BE2C (cell line): ENCODE data around the gene TET3.

ENCODE experiments used
- DNase-seq: peaks from one replicate; pipeline ENCODE4 v3.0.0-alpha.2; 2020
- H3K27me3 ChIP-seq: fragments of 250-450 bp; sonication (Bioruptor Pico); 2 replicates; pipeline ENCODE4 v1.5.1; 2020; ENCODE audit warnings: mild to moderate bottlenecking
- H3K36me3 ChIP-seq: fragments of 250-450 bp; sonication (Bioruptor Pico); 2 replicates; pipeline ENCODE4 v1.5.1; 2020; ENCODE audit warnings: mild to moderate bottlenecking
- H3K4me1 ChIP-seq: fragments of 250-450 bp; sonication (Bioruptor Pico); 2 replicates; pipeline ENCODE4 v1.5.1; 2020
- H3K4me3 ChIP-seq: 2 replicates; pipeline ENCODE4 v1.5.1; 2011; ENCODE audit warnings: low read depth, low read length
- H3K9me3 ChIP-seq: fragments of 250-450 bp; sonication (Bioruptor Pico); 2 replicates; pipeline ENCODE4 v1.5.1; 2020
- TF ChIP-seq, protein P1 (sequence below): IDR thresholded peaks from 2 replicates; pipeline ENCODE4 v1.5.1; 2012; ENCODE audit warnings: mild to moderate bottlenecking, low read depth, low read length

Gene TET3

DNA sequence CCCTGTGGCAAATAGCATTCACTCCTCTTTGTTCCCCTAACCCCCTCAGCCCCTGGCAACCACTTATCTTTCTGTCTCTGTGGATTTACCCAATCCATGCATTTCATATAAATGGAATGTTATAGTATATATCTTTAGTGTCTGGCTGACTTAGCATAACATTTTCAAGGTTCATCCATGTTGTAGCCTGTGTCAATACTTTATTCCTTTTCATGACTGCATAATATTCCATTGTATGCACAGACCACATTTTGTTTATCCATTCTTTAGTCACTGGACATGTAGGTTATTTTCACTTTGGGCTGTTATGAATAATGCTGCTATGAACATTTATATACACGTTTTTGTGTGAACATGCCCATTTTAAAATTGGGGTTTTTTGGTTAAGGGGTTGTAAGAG, 42.8 kb downstream of the TET3 start:
- no peak overlapping the region for H3K4me3 ChIP-seq
- H3K27me3 ChIP-seq = no peaks in the 10 kb centered on the region
- DNase-seq = no peak
- H3K36me3 ChIP-seq = no peaks in the 10 kb centered on the region
- TF ChIP-seq, protein P1, sequence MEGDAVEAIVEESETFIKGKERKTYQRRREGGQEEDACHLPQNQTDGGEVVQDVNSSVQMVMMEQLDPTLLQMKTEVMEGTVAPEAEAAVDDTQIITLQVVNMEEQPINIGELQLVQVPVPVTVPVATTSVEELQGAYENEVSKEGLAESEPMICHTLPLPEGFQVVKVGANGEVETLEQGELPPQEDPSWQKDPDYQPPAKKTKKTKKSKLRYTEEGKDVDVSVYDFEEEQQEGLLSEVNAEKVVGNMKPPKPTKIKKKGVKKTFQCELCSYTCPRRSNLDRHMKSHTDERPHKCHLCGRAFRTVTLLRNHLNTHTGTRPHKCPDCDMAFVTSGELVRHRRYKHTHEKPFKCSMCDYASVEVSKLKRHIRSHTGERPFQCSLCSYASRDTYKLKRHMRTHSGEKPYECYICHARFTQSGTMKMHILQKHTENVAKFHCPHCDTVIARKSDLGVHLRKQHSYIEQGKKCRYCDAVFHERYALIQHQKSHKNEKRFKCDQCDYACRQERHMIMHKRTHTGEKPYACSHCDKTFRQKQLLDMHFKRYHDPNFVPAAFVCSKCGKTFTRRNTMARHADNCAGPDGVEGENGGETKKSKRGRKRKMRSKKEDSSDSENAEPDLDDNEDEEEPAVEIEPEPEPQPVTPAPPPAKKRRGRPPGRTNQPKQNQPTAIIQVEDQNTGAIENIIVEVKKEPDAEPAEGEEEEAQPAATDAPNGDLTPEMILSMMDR = no peak
- peaks cover 5% of the 10 kb centered on the region for H3K4me1 ChIP-seq
- H3K9me3 ChIP-seq = no peaks in the 10 kb centered on the region

DNA sequence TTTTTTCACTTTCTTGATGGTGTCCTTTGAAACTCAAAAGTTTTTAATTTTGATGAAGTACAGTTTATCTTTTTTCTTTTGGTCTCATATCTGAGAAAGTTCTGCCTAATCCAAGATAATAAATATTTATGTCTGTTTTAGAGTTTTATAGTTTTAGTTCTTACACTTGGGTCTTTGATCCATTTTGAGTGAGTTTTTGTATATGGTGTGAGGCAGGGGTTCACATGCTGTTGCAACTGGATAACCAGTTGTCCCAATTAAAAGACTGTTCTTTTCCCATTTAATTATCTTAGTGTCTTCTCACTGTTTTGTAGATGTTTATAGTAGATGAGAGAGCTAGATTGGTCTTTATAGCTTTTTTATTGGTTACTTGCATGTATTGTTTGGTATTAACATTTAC, 43.6 kb downstream of the TET3 start:
- H3K4me1 ChIP-seq = peaks cover 5% of the 10 kb centered on the region
- H3K4me3 ChIP-seq = no peak overlapping the region

DNA sequence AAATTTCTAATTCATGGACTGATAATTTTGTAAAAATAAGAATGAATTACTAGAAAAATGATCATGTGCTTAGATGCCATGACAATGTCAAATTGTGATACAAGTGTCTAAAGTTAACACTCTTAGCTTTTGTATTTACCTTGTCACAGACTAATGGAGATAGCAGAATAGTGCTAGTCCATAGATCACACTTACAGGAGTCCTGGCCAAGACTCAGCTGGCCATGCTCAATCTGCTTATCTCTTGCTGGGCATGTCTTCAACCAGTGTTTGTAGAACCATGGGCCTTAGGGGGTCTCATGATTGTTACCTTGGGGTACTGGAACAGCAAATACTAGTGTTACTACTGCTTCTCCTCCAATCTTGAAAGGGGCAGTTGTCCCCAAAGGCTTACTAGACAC, 44.0 kb downstream of the TET3 start:
- no peaks in the 10 kb centered on the region for H3K27me3 ChIP-seq
- no peaks in the 10 kb centered on the region for H3K36me3 ChIP-seq
- no peak for DNase-seq
- peaks cover 5% of the 10 kb centered on the region for H3K4me1 ChIP-seq
- no peaks in the 10 kb centered on the region for H3K9me3 ChIP-seq
- TF ChIP-seq, protein P1 = no peak
- H3K4me3 ChIP-seq = no peak overlapping the region

More for the DNA sequence above, 43.6 kb downstream of the TET3 start:
- TF ChIP-seq, protein P1 = no peak
- Histone ChIP-seq H3K9me3 (no peaks in the 10 kb centered on the region), H3K27me3 (no peaks in the 10 kb centered on the region), H3K36me3 (no peaks in the 10 kb centered on the region)
- no peak for DNase-seq

DNA sequence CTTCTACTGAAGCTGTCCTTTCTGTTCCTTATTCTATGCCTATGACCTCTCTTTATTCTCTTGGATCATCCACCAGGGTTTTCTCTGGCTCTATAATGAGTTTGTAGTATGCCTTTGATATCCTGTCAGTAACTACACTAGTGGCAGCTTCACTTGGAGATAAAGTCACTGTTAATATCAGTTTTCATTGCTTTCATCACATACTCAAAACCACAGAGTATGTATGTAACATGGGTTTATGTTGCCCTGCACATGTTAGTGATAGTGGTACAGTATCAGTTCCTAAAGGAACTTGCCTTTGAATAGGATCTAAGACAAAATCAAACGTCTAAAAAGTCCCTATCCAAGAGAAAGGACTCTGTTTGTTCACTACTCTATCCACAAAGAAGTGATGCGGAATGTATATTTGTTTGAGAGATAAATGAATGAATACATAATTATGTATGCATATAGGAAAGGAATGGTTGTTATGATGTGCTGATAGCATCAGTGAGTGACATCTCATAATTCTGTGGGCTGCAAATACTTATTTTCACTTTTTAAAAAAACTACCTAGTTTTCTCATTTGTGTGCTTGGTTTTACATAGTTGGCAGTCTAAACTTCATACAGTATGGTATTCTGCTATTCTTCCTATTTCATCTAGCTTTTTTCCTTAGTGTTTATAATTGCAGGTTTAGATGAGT, 45.1 kb downstream of the TET3 start:
- Histone ChIP-seq H3K4me3 (no peak overlapping the region), H3K4me1 (peaks cover 5% of the 10 kb centered on the region), H3K36me3 (no peaks in the 10 kb centered on the region), H3K9me3 (no peaks in the 10 kb centered on the region), H3K27me3 (no peaks in the 10 kb centered on the region)
- TF ChIP-seq, protein P1 = no peak
- DNase-seq = no peak

DNA sequence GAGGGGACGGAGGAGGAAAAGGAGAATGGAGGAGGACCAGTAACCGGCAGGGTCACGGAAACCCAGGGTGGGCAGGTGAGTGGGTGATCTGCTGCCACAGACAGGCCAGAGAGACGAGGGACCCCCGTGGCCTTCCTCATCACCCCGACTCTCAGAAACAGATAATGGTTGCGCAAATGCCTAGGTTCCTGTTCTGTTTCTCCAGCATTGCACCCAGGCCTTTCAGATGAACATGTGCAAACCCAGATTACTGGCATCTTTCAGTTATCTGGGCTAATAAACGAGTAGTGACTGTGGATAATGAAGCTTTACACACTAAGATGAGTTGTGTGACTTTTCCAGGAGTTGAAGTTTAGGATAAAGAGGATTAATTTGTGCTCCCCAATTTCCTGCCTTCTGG, 46.5 kb downstream of the TET3 start:
- H3K9me3 ChIP-seq = no peaks in the 10 kb centered on the region
- H3K4me3 ChIP-seq = no peak overlapping the region
- DNase-seq = no peak
- TF ChIP-seq, protein P1 = no peak
- no peaks in the 10 kb centered on the region for H3K27me3 ChIP-seq
- H3K36me3 ChIP-seq = no peaks in the 10 kb centered on the region
- H3K4me1 ChIP-seq = peaks cover 5% of the 10 kb centered on the region

DNA sequence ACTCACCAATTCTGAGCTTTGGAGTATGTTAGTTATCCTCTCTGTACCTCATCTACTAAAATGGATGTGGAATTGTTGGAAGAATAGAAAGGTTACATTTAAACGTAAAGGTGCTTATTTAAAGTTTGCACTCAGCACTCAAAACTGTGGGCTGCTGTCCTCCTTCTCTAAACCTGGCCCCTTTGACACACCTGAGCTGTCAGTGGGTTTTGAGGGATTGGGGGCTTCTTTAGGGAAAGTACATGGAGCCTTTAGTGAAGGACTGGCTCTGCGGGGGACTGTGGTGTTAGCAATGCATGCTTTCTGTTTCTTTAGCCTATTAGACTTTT, 47.2 kb downstream of the TET3 start:
- H3K4me1 ChIP-seq = peaks cover 5% of the 10 kb centered on the region
- TF ChIP-seq, protein P1 = no peak
- H3K36me3 ChIP-seq = no peaks in the 10 kb centered on the region
- H3K4me3 ChIP-seq = no peak overlapping the region
- no peaks in the 10 kb centered on the region for H3K9me3 ChIP-seq
- DNase-seq = no peak
- H3K27me3 ChIP-seq = no peaks in the 10 kb centered on the region
